Measurements from ENCODE around the gene KDM4B. TPM values are rescaled to one million over a fixed set of nuclear protein-coding genes. Genes with fewer than 3 reads are reported as not detected.

KDM4B gene
- total RNA-seq, 6 experiments from 2014 or later = 17.0 to 27.2 (median 20.3) TPM

DNA sequence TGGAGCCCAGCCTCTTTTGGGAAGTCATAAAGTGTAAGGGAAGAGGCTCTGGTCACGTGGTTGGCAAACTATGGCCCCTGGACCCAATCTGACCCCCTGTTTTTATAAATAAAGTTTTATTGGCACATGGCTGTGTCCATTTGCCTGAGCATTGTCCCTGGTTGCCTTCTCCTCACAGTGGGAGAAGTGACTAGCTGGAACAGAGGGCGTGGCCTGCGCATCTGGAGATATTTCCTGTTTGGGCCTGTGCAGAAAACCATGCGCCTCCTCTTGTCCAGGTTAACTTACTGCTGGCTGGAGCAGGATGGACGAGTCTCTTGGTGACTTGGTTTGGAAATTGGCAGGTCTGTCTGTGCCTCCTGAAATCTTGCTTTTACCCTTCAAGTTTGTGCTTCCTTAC, 48.3 kb downstream of the KDM4B start:
- H3K27ac Mint-ChIP-seq = no peak overlapping the region
- no peak for DNase-seq
- no peaks in the 10 kb centered on the region for H3K9me3 Mint-ChIP-seq

DNA sequence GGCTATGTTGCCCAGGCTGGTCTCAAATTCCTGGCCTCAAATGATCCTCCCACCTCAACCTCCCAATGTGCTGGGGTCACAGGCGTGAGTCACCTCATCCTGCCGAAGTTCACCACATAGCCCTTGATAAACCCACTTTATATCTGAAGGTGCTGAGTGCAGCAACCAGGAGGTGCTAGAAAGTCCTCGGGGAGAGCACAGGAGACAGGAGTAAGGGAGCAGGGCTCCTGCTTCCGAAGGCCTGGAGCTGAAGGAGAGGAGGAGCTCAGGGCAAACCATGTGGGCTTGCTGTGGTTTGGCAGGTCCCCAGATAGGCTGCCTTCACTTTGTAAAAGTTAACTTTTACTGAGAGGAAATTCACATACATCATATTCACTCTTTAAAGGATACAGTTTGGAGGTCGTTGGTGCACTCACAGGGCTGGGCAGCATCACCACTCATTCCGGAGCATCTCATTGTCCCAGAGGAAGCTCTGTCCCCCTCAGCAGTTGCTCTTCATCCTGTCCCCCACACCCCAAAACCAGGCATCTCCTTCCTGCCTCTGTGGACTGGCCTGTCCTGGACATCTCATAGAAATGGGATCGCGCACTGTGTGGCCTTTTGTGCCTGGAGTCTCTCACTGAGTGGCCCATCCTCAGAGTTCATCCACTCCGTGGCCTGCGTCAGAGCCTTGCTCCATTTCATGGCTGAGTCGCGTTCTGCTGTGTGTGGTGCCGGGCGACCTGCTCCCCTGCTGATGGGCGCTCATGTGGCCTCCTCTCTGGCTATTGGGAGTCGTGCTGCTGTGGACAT, 49.5 kb downstream of the KDM4B start:
- H3K4me3 Mint-ChIP-seq = no peak overlapping the region
- no peaks in the 10 kb centered on the region for H3K4me1 Mint-ChIP-seq (ENCODE audit: low read depth)
- no peak for TF ChIP-seq CTCF (IDR thresholded peaks at IDR 0.05)
- H3K36me3 Mint-ChIP-seq (ENCODE audit: low read depth) = no peaks in the 10 kb centered on the region; the same call in 1 of the 2 replicates
- no peaks in the 10 kb centered on the region for H3K9me3 Mint-ChIP-seq
- H3K27ac Mint-ChIP-seq = peak overlapping the region; percentile 54
- peaks cover 2% of the 10 kb centered on the region for H3K27me3 Mint-ChIP-seq (ENCODE audit: insufficient read depth)
- DNase-seq = peak; percentile 37

More for the DNA sequence above, 48.3 kb downstream of the KDM4B start:
- no peak for TF ChIP-seq CTCF (IDR thresholded peaks at IDR 0.05)
- Mint-ChIP-seq H3K4me1 (ENCODE audit: low read depth) (no peaks in the 10 kb centered on the region), H3K36me3 (ENCODE audit: low read depth) (no peaks in the 10 kb centered on the region; the same call in 1 of the 2 replicates), H3K27me3 (ENCODE audit: insufficient read depth) (no peaks in the 10 kb centered on the region; the same call in 1 of the 2 replicates), H3K4me3 (no peak overlapping the region)

DNA sequence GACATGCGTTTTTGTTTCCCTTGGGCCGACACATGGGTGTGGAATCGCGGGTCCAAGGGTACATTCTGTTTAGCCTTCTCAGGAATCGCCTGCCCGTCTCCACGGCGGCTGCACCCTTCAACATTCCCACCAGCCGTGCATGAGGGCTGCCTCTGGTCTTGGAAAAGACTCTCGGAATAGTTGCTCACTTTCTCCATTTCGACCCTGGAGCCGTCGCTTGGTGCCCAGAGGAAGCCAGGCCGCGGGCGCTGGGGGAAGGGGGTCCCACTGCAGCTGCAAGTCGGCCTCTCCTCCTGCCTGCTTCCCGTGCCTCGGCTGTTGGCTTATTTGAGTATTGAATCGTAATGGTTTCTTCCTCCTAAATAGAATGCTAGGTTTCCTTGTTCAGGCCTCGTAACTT, 51.5 kb downstream of the KDM4B start:
- Mint-ChIP-seq H3K27me3 (ENCODE audit: insufficient read depth) (peaks cover 2% of the 10 kb centered on the region), H3K36me3 (ENCODE audit: low read depth) (no peaks in the 10 kb centered on the region; the same call in 1 of the 2 replicates), H3K4me1 (ENCODE audit: low read depth) (no peaks in the 10 kb centered on the region), H3K4me3 (no peak overlapping the region), H3K9me3 (no peaks in the 10 kb centered on the region), H3K27ac (peak overlapping the region; percentile 26; the same call in 1 of the 2 replicates)
- DNase-seq = no peak
- no peak for TF ChIP-seq CTCF (IDR thresholded peaks at IDR 0.05)

DNA sequence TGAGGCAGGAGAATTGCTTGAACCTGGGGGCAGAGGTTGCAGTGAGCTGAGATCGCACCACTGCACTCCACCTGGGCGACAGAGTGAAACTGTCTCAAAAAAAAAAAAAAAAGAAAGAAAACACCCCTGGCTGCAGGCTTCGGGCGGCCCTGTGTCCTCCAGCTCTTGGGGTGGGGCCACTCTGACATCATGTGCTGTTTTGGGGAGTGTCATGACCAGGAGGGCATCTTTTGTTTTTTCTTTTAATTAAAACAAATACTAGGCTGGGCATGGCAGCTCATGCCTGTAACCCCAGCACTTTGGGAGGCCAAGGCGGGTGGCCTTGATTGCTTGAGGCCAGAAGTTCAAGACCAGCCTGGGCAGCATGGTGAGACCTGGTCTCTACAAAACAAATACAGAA, 52.1 kb downstream of the KDM4B start:
- H3K27me3 Mint-ChIP-seq (ENCODE audit: insufficient read depth) = peaks cover 2% of the 10 kb centered on the region
- no peak for TF ChIP-seq CTCF (IDR thresholded peaks at IDR 0.05)
- H3K36me3 Mint-ChIP-seq (ENCODE audit: low read depth) = no peaks in the 10 kb centered on the region; the same call in 1 of the 2 replicates
- DNase-seq = no peak
- no peaks in the 10 kb centered on the region for H3K9me3 Mint-ChIP-seq
- H3K4me1 Mint-ChIP-seq (ENCODE audit: low read depth) = peaks cover 3% of the 10 kb centered on the region
- H3K27ac Mint-ChIP-seq = no peak overlapping the region
- no peak overlapping the region for H3K4me3 Mint-ChIP-seq

- Mint-ChIP-seq H3K4me1 (ENCODE audit: low read depth) (peaks cover 8% of the 10 kb centered on the region), H3K36me3 (ENCODE audit: low read depth) (no peaks in the 10 kb centered on the region; the same call in 1 of the 2 replicates), H3K27me3 (ENCODE audit: insufficient read depth) (peaks cover 2% of the 10 kb centered on the region), H3K9me3 (no peaks in the 10 kb centered on the region), H3K27ac (no peak overlapping the region), H3K4me3 (no peak overlapping the region)
- DNase-seq = no peak
- no peak for TF ChIP-seq CTCF (IDR thresholded peaks at IDR 0.05)
These were observed 53.4 kb downstream of the KDM4B start for GRCh38 chr19:5022066-5022860.

All from HFFc6 (cell line).